IPS DF 6.9 (cell line): ENCODE results near the gene FAM200A.
"Not testable (repeated sequence)": the region's sequence is repeated elsewhere in the genome, so short reads cannot be mapped to it uniquely, and the experiment has no call there.

Experiments used
- DNase-seq: peaks from one replicate; pipeline ENCODE4 v3.0.0-alpha.2; 2013; ENCODE audit warnings: low read depth, low spot score
- H3K27ac ChIP-seq: one replicate; pipeline ENCODE4 v1.5.1; 2013; ENCODE audit warnings: low read length, control low read depth
- H3K27me3 ChIP-seq: 2 replicates; pipeline ENCODE4 v1.6.1; 2013; ENCODE audit warnings: mild to moderate bottlenecking, low read length; ENCODE audit not compliant: control insufficient read depth, insufficient read depth
- H3K36me3 ChIP-seq: 2 replicates; pipeline ENCODE4 v1.6.1; 2013; ENCODE audit warnings: low read length; ENCODE audit not compliant: control insufficient read depth, insufficient read depth
- H3K4me1 ChIP-seq: 2 replicates; pipeline ENCODE4 v1.6.1; 2013; ENCODE audit warnings: low read length; ENCODE audit not compliant: control insufficient read depth, insufficient read depth
- H3K4me3 ChIP-seq: 2 replicates; pipeline ENCODE4 v1.5.1; 2013; ENCODE audit warnings: mild to moderate bottlenecking, low read length
- H3K9me3 ChIP-seq: 2 replicates; pipeline ENCODE4 v1.6.1; 2013; ENCODE audit warnings: low read length, inconsistent platforms; ENCODE audit not compliant: control insufficient read depth, insufficient read depth
- WGBS: extraction: QIAGEN DNeasy Blood & Tissue Kit; methylation state at CpG from one replicate; pipeline ENCODE4 v1.1.7; 2013; ENCODE audit warnings: mixed read lengths, missing lambda C conversion rate; ENCODE audit not compliant: insufficient read length, insufficient coverage; 5-methylcytosine and 5-hydroxymethylcytosine counted together

FAM200A gene

DNA sequence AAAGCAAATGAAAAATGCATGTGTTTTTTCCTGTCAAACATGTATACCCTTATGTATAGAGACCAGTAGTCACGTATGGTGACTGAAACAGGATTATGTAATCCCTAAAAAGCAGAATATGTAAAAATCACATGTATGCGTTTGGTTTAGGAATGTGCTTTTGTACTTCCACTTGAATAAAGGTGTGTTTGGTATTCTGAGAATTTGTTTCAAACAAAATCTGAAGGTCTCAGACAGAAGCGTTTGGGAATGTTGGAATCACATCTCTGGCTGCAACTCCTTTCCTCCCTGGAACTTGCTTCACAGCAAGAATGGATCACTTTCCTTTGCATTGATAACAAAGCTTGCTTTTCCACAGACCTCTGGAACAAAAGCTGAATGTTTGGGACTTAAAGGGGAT lies 24.3 kb upstream of the FAM200A start:
- WGBS: no CpG with 5 or more reads among the region's 3 CpGs
- no peaks in the 10 kb centered on the region for H3K27me3 ChIP-seq
- no peak for DNase-seq
- H3K36me3 ChIP-seq: peaks cover 7% of the 10 kb centered on the region; the same call in 1 of the 2 replicates
- no peaks in the 10 kb centered on the region for H3K9me3 ChIP-seq
- no peak overlapping the region for H3K27ac ChIP-seq
- H3K4me3 ChIP-seq: no peak overlapping the region
- no peaks in the 10 kb centered on the region for H3K4me1 ChIP-seq

- no CpG with 5 or more reads among the region's 1 CpG for WGBS
- no peaks in the 10 kb centered on the region for H3K4me1 ChIP-seq
These were observed 21.3 kb upstream of the FAM200A start for GRCh38 chr7:99573257-99573656.

GRCh38 chr7:99571768-99572167 lies 19.9 kb upstream of the FAM200A start:
- DNase-seq: no peak
- Histone ChIP-seq H3K4me1 (no peaks in the 10 kb centered on the region), H3K36me3 (peaks cover 7% of the 10 kb centered on the region; the same call in 1 of the 2 replicates), H3K9me3 (no peaks in the 10 kb centered on the region), H3K27me3 (no peaks in the 10 kb centered on the region), H3K4me3 (no peak overlapping the region), H3K27ac (no peak overlapping the region)
- WGBS: no CpG with 5 or more reads among the region's 3 CpGs

More at GRCh38 chr7:99573257-99573656, 21.3 kb upstream of the FAM200A start:
- H3K4me3 ChIP-seq: no peak overlapping the region
- peaks cover 7% of the 10 kb centered on the region; the same call in 1 of the 2 replicates for H3K36me3 ChIP-seq
- no peaks in the 10 kb centered on the region for H3K27me3 ChIP-seq
- DNase-seq: no peak
- no peaks in the 10 kb centered on the region for H3K9me3 ChIP-seq
- H3K27ac ChIP-seq: no peak overlapping the region

DNA sequence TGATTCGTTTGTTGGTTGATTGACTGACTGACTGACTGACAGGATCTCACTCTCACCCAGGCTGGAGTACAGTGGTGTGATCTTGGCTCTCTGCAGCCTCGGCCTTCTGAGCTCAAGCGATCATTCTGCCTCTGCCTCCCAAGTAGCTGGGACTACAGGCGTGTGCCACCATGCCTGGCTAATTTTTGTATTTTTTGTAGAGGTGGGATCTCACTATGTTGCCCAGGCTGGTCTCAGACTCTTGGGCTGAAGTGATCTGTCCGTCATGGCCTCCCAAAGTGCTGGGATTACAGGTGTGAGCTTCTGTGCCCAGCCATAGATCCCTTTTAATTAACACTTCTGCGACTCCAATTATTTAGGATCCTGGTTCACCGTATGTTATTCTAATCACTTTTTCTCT lies 16.9 kb upstream of the FAM200A start:
- H3K27ac ChIP-seq, H3K4me3 ChIP-seq, H3K9me3 ChIP-seq, H3K27me3 ChIP-seq, DNase-seq, H3K4me1 ChIP-seq, H3K36me3 ChIP-seq: not testable (repeated sequence)
- no CpG with 5 or more reads among the region's 7 CpGs for WGBS

GRCh38 chr7:99563650-99564049 lies 11.7 kb upstream of the FAM200A start:
- Histone ChIP-seq H3K36me3 (peaks cover 12% of the 10 kb centered on the region; the same call in 1 of the 2 replicates), H3K9me3 (no peaks in the 10 kb centered on the region), H3K4me3 (no peak overlapping the region), H3K27ac (no peak overlapping the region), H3K4me1 (no peaks in the 10 kb centered on the region), H3K27me3 (no peaks in the 10 kb centered on the region)
- no CpG with 5 or more reads among the region's 10 CpGs for WGBS
- DNase-seq: no peak

GRCh38 chr7:99562832-99563231 lies 10.9 kb upstream of the FAM200A start:
- no peak for DNase-seq
- Histone ChIP-seq H3K36me3 (peaks cover 12% of the 10 kb centered on the region; the same call in 1 of the 2 replicates), H3K4me1 (no peaks in the 10 kb centered on the region), H3K4me3 (no peak overlapping the region), H3K27me3 (no peaks in the 10 kb centered on the region), H3K27ac (no peak overlapping the region), H3K9me3 (no peaks in the 10 kb centered on the region)
- no CpG with 5 or more reads among the region's 2 CpGs for WGBS

GRCh38 chr7:99562114-99562784 lies 10.3 kb upstream of the FAM200A start:
- Histone ChIP-seq H3K27me3 (no peaks in the 10 kb centered on the region), H3K27ac (no peak overlapping the region), H3K4me1 (no peaks in the 10 kb centered on the region), H3K36me3 (peaks cover 12% of the 10 kb centered on the region; the same call in 1 of the 2 replicates), H3K9me3 (no peaks in the 10 kb centered on the region), H3K4me3 (no peak overlapping the region)
- no peak for DNase-seq
- WGBS: no CpG with 5 or more reads among the region's 9 CpGs

GRCh38 chr7:99561737-99562051 lies 9.8 kb upstream of the FAM200A start:
- DNase-seq: no peak
- Histone ChIP-seq H3K4me1 (no peaks in the 10 kb centered on the region), H3K4me3 (no peak overlapping the region), H3K36me3 (peaks cover 12% of the 10 kb centered on the region; the same call in 1 of the 2 replicates), H3K9me3 (no peaks in the 10 kb centered on the region), H3K27me3 (no peaks in the 10 kb centered on the region), H3K27ac (no peak overlapping the region)
- no CpG with 5 or more reads among the region's 2 CpGs for WGBS

DNA sequence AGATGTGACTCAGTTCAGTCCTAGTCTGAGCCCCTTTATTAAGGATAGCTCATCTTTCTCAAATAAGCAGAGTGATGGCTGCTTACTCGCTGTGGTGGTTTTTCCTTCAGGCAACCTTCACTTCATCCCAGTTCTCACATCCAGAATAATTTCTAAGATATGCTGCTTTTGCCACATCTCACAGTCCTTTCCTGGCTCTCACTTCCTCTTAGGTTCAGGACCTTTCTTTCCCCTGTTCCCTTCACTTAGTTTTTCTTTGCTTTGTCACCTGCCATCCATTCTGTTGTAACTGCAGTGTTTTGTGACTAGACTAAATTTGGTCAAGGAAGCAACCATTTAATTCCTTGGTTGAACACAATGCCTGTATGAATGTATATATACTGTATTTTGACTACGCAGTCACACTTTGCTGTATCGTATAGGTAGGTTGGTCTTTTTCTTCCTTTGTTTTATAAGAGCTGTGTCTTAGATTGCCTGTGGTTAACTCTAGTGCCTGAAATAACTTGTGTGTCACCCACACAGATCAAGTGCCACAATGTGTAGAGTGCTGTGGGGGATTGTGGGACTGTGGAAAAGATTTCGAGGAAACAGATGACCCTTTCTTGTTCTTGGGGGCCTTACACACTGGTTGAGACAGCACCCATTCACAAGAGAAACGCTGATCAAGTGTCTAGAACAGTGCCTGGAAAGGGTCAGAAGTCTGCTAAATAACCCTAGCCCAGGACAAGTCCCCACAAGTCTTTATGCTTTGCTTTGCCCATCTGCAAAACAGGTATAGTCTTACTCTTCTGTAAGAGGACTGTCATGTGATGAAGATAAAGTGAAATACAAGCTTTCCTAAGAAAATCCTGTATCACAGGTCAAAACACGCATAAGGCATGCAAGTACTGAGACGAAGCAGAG lies 9.2 kb upstream of the FAM200A start:
- Histone ChIP-seq H3K36me3 (peaks cover 12% of the 10 kb centered on the region; the same call in 1 of the 2 replicates), H3K4me1 (no peaks in the 10 kb centered on the region), H3K4me3 (no peak overlapping the region), H3K27me3 (no peaks in the 10 kb centered on the region), H3K9me3 (no peaks in the 10 kb centered on the region), H3K27ac (no peak overlapping the region)
- DNase-seq: no peak
- no CpG with 5 or more reads among the region's 7 CpGs for WGBS

DNA sequence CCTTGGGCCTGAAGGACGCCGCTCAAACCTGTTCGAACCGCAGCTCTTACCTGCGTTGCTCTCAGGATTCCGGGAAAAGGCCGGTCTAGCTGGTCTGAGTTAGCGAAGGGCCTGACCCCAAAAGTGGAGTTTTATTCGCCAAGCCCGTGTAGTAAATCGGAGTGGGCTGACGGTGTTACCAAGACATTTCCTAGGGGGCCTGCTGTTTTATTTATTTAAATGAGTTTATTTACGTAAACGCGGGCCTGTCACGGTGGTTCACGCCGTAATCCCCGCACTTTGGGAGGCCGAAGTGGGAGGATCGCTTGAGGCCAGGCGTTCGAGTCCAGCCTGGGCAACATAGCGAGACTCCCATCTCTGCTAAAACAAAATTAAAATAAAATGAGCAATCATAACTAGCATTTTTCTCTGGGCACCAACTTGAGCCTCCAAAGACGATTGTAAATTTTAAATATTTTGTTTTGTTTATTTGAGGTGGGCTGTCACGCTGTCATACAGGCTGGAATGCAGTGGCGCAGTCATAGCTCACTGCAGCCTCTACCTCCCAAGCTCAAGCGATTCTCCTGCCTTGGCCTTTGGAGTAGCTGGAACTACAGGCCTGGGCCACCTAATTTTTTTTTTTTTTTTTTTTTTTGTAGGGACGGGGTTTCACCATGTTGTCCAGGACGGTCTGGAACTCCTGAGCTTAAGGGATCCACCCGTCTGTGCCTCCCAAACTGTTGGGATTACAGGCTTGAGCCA lies 7.4 kb upstream of the FAM200A start:
- no peaks in the 10 kb centered on the region for H3K4me1 ChIP-seq
- H3K27me3 ChIP-seq: no peaks in the 10 kb centered on the region
- peaks cover 12% of the 10 kb centered on the region; the same call in 1 of the 2 replicates for H3K36me3 ChIP-seq
- peak overlapping the region; percentile 99 for H3K4me3 ChIP-seq
- WGBS: no CpG with 5 or more reads among the region's 31 CpGs
- no peak for DNase-seq
- H3K27ac ChIP-seq: no peak overlapping the region
- H3K9me3 ChIP-seq: no peaks in the 10 kb centered on the region
